ENCODE results near the gene EBP. TPM values are rescaled to one million over a fixed set of nuclear protein-coding genes. Genes with fewer than 3 reads are reported as not detected.
"Not testable (repeated sequence)": the region's sequence is repeated elsewhere in the genome, so short reads cannot be mapped to it uniquely, and the experiment has no call there.

EBP gene
- total RNA-seq, 1 donor from 2014 or later = 79.8 TPM

DNA sequence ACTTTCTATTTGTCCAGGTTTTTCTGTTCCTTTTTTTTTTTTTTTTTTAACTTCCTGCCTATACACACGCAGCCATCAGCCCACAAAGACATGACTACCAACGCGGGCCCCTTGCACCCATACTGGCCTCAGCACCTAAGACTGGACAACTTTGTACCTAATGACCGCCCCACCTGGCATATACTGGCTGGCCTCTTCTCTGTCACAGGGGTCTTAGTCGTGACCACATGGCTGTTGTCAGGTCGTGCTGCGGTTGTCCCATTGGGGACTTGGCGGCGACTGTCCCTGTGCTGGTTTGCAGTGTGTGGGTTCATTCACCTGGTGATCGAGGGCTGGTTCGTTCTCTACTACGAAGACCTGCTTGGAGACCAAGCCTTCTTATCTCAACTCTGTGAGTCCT is 2.1 kb downstream of the EBP start:
- DNase-seq (ENCODE audit: extremely low spot score, unreplicated experiment) = no peak
- peak overlapping the region; percentile 67 for H3K4me3 Mint-ChIP-seq
- H3K36me3 Mint-ChIP-seq = peaks cover 9% of the 10 kb centered on the region
- H3K27me3 Mint-ChIP-seq = no peaks in the 10 kb centered on the region
- no peaks in the 10 kb centered on the region for H3K4me1 Mint-ChIP-seq (ENCODE audit: unreplicated experiment)
- TF ChIP-seq, protein P1, sequence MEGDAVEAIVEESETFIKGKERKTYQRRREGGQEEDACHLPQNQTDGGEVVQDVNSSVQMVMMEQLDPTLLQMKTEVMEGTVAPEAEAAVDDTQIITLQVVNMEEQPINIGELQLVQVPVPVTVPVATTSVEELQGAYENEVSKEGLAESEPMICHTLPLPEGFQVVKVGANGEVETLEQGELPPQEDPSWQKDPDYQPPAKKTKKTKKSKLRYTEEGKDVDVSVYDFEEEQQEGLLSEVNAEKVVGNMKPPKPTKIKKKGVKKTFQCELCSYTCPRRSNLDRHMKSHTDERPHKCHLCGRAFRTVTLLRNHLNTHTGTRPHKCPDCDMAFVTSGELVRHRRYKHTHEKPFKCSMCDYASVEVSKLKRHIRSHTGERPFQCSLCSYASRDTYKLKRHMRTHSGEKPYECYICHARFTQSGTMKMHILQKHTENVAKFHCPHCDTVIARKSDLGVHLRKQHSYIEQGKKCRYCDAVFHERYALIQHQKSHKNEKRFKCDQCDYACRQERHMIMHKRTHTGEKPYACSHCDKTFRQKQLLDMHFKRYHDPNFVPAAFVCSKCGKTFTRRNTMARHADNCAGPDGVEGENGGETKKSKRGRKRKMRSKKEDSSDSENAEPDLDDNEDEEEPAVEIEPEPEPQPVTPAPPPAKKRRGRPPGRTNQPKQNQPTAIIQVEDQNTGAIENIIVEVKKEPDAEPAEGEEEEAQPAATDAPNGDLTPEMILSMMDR (conservative IDR thresholded peaks at IDR 0.05) = no peak
- H3K27ac Mint-ChIP-seq = no peak overlapping the region
- H3K9me3 Mint-ChIP-seq = no peaks in the 10 kb centered on the region

DNA sequence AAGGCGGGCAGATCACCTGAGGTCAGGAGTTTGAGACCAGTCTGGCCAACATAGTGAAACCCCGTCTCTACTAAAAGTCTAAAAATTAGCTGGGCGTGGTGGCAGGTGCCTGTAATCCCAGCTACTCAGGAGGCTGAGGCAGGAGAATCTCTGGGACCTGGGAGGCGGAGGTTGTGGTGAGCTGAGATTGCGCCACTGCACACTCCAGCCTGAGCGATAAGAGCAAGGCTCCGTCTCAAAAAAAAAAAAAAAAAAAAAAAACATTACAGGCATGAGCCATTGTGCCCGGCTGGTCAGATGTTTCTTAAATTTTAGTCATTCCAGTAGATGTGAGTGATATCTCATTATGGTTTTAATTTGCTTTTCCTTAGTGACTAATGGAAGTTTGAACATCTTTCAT is 4.2 kb downstream of the EBP start:
- H3K27me3 Mint-ChIP-seq; H3K4me1 Mint-ChIP-seq (ENCODE audit: unreplicated experiment); H3K27ac Mint-ChIP-seq; DNase-seq (ENCODE audit: extremely low spot score, unreplicated experiment); H3K4me3 Mint-ChIP-seq; H3K36me3 Mint-ChIP-seq; H3K9me3 Mint-ChIP-seq: not testable (repeated sequence)

DNA sequence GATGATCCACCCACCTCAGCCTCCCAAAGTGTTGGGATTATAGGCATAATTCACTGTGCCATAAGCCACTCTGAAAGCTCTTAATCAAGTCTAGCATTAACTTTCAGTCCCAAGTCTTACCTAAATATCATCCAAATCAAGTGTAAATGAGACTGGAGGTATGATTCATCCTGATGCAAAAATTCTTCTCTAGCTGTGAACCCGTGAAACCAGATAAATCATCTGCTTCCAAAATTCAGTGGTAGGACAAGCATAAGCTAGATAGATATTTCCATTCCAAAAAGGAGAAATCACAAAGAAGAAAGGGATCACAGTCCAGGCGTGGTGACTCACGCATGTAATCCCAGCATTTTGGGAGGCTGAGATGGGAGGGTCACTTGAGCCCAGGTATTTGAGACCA is 9.1 kb downstream of the EBP start:
- peaks cover 8% of the 10 kb centered on the region for H3K36me3 Mint-ChIP-seq
- no peaks in the 10 kb centered on the region for H3K9me3 Mint-ChIP-seq
- no peak overlapping the region for H3K4me3 Mint-ChIP-seq
- no peak overlapping the region for H3K27ac Mint-ChIP-seq
- TF ChIP-seq, protein P1 (conservative IDR thresholded peaks at IDR 0.05) = no peak
- DNase-seq (ENCODE audit: extremely low spot score, unreplicated experiment) = no peak
- no peaks in the 10 kb centered on the region for H3K4me1 Mint-ChIP-seq (ENCODE audit: unreplicated experiment)
- no peaks in the 10 kb centered on the region for H3K27me3 Mint-ChIP-seq

DNA sequence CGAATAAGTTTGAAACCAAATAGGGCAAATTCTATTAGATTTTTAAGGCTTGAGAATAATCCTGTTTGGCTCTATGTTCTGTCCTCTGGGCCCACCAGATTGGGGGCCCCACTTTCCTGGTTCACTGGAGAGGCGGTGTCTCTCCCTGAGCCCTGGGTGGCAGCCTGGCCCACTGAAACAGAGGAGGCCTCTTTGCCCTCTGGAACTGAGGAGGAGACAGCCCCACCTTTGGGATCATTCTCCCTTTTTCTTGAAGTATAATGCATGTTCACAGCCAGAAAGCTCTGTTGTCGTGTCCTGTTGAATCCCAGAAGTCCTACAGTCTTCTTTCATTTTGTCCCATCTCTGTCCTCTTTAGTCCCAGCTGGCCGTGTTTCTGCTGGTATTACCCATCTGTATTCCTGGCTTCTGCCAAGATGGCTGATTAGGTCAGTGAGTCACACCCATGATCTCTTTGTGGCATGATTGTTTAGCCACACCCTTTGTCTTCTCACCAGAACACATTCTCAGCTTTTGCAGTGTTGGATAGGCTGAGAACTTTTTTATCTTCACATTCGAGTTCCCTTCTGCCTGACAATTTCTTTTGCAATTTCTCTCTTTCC is 9.9 kb downstream of the EBP start:
- TF ChIP-seq, protein P1 (conservative IDR thresholded peaks at IDR 0.05) = no peak
- H3K36me3 Mint-ChIP-seq = peaks cover 8% of the 10 kb centered on the region
- H3K9me3 Mint-ChIP-seq = no peaks in the 10 kb centered on the region
- H3K4me3 Mint-ChIP-seq = no peak overlapping the region
- no peak for DNase-seq (ENCODE audit: extremely low spot score, unreplicated experiment)
- H3K27ac Mint-ChIP-seq = peak overlapping the region; percentile 83
- H3K4me1 Mint-ChIP-seq (ENCODE audit: unreplicated experiment) = no peaks in the 10 kb centered on the region
- no peaks in the 10 kb centered on the region for H3K27me3 Mint-ChIP-seq

DNA sequence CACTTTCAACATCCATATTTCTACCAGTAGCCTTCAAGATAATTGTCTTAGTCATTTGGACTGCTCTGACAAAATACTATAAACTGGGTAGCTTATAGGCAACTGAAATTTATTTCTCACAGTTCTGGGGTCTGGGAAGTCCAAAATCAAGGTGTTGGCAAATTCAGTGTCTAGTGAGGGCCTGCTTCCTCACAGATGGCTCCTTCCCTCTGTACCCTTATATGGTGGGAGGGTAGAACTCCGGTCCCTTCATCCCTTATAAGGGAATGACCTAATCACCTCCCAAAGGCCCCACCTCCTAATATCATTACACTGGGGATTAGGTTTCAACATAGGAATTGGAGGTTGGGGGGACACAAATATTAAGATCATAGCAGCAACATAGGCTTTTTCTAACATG is 10.6 kb downstream of the EBP start:
- TF ChIP-seq, protein P1 (conservative IDR thresholded peaks at IDR 0.05) = no peak
- Mint-ChIP-seq H3K4me3 (no peak overlapping the region), H3K4me1 (ENCODE audit: unreplicated experiment) (no peaks in the 10 kb centered on the region), H3K27ac (peak overlapping the region; percentile 83), H3K36me3 (peaks cover 8% of the 10 kb centered on the region), H3K27me3 (no peaks in the 10 kb centered on the region), H3K9me3 (no peaks in the 10 kb centered on the region)
- no peak for DNase-seq (ENCODE audit: extremely low spot score, unreplicated experiment)

DNA sequence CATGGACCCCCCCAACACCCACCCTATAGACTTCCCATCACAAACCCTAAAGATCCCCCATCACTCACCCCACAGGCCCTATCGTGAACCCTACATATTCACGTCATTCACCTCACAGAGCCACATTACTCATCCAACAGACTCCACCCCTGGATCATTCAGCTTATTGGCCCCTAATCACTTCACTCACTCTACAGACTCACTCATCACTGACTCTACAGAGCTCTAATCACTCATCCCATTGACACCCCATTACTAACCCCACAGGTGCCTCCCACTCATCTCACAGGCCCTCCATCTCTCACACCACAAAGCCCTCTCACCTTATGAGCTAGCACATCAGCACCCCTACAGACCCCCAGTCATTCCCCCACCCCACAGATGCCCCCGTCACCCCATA is 11.6 kb downstream of the EBP start:
- Mint-ChIP-seq H3K36me3 (peaks cover 7% of the 10 kb centered on the region), H3K27me3 (no peaks in the 10 kb centered on the region), H3K4me3 (no peak overlapping the region), H3K9me3 (no peaks in the 10 kb centered on the region), H3K27ac (no peak overlapping the region), H3K4me1 (ENCODE audit: unreplicated experiment) (no peaks in the 10 kb centered on the region)
- TF ChIP-seq, protein P1 (conservative IDR thresholded peaks at IDR 0.05) = no peak
- DNase-seq (ENCODE audit: extremely low spot score, unreplicated experiment) = no peak
